NCI-H2196 treated with DMSO at 0.1 percent for 48 hours (cell line): ENCODE measurements around the gene EVX1.
A peak's percentile ranks its signal among the peaks of the same experiment; 100 is the strongest.

Experiments
- DNase-seq: peaks from one replicate; lab custom pipeline; 2025; ENCODE audit not compliant: unreplicated experiment; lab: John Stamatoyannopoulos, UW

The EVX1 gene

DNA sequence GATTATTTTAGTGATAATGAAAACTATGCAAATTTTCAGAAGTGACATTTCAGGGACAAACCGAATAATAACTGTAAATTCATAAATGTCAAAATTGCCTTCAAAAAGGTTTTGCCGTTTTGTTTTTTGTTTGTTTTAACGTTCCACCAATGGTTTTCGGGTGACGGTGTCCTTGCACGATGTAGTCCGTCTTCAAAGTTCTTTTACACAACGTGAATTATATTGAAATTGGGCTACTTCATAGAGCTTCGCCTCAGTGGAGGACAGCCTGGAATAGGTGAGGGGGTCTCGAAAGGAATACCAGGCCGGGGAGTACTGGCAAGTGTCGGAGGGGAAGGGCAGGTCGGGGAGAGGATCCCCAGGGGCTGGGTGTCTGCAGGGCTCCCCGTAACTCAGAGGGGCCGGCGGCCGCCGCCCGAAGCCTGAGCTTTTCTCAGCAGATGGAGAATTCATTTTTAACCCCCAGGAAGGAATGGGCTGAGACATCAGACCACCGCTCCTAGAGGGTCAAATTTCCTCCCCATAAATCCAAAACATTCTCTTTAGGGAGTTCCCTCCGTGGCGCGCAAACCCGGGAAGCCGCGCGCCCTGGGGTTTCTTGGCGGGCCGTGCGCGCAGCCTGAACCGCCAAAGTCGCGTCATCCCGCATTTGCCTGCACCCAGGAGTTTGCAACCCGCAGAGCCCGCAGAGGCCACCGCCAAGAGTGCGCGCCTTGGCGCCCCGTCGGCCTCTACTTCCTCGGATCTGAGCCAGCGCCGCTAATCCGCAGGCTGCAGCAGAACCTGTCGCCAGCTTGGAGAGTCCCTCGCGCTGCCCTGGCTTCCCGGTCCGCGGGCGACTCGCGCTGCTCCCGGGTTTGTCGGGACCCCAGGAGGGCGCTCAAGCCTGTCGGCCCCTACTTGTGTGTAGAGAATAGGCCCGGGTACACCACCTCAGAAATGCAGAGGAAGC, 17.3 kb upstream of the EVX1 start:
- DNase-seq = no peak

DNA sequence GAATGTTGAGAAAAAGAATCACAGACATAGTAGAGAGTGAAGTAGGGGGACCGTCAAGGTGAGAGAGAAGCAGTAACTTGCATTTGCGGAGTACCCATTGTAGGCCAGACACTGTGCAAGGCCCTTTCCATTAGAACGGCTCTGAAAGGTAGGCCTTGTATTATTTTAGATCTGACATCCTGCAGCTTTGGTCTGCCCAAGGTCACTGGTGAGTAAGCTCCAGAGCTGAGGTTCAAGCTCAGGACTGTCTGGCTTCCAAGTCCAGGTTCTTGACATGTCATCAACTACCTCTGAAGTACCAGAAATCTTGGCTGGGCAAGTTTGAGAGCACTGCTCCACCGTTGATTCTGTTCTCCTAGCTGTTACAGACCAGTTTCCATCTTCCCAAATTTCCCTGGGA, 13.2 kb upstream of the EVX1 start:
- DNase-seq = no peak

DNA sequence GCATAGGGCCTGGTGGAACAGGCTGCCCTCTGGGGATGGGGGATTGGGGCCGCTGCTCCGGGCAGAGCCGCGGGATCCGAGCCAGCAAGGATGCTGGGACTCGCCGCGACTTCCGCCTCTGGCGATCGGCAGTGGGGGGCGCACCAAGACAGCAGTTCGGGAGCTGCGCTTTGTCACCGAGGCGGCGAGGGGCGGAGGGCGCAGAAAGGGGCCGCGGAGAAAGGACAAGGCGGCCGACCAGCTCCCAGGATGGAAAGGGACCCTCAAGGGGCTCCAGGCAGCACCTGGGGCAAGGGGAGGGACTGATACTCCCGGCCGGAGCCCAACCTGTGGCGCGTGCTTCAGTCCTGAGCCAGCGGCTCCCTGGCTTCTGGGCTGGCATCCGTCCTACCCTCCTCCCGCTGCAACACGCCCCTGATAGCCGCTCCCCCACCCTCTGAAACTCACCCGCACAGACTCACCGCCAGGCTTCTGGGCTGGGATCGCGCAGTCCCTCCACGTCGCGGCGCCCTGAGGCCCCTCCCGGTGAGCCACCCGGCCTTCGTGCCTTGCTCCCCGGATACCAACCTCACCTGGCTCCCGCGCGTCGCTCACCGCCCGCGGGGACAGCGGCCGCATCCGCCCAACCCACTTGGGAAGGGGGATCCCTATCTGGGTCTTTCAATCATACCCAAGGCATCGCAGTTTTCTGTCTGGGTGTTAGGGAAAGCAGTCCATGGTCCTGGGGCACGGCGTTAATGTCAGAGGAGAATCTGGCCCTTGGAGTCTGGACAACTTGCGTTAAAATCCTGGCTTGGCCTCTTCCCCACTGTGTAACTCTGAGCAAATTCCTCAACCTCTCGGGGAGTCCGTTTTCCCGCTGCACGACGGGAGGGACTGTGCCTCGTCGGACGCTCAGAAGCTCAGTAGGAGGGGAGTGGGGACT, 7.0 kb upstream of the EVX1 start:
- peak; percentile 16 for DNase-seq

DNA sequence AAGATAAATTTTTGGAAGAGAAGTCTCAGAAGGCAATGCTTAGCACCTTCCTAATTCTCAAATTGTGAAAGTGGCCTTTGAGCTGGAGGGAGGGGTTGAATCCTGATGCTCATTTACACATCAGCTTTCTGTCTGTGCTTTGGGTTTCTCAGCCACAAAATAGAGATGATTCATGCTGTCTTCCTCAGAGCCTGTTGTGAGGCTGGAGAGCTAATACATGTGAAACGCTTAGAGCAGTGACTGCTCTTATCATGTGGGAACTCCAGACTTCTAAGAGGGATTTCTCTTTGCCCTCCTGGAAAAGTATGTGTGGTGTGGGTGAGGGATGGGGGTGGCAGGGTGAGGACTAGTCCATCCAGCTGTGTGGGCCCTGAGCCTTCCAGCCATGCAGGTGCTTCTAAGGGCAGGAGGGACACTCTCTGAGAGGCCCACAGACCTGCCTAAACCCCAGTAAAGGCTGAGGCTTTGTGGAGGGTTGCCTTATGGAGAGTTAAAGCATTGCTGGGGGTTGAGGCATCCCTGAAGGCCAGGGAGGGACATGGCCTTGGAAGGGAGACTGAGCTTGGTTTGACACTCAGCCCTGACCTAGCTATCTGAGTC, 4.8 kb upstream of the EVX1 start:
- DNase-seq = no peak

DNA sequence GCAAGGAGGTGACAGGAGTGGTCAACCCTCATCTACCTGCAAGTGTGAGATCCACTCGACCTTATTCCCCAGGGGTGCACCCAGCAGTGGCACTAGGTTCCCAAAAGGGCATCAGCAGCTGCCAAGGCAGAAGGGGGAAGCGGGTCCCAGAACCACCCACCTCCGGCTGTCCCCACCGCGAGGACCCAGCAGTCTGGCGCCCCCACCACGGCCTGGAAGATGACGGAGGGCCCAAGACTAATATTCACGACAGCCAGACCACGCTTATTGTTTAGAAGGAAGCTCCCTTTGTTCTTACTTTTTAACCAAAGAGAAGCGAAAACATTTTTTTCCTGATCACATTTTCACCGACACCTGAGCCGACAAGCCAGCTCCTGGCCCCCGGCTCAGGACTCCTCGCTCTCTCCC, 3.6 kb upstream of the EVX1 start:
- no peak for DNase-seq

DNA sequence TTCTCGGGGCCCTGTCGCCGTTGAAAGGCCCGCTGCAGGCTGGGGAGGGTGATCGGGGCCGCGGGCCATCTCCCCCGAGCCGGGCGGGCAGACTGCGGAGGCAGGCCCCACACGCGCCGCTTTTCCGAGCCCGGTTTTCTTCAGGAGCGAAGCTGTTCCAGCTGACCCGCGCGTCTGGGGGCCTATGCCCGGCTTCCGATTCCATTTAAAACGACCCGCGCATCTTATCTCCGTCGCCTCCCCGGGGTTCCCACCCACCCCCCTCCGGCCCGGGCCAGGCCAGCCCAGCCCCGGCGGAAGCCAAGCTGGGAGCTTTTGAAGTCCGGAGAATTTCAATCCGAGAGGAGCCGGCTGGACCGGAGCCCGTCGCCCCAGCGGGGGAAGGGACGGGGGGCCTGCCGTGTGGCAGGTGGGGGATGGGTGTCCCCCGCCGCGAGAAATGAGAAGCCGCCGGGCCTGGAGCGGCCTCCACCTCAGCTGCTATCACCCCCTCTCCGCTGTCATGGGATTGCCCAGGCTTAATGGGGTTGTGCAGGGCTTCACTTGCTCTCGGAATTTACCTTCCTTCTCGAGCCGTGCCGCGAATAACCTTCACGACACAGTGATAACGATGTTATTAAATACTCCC, 3.1 kb upstream of the EVX1 start:
- DNase-seq = no peak

DNA sequence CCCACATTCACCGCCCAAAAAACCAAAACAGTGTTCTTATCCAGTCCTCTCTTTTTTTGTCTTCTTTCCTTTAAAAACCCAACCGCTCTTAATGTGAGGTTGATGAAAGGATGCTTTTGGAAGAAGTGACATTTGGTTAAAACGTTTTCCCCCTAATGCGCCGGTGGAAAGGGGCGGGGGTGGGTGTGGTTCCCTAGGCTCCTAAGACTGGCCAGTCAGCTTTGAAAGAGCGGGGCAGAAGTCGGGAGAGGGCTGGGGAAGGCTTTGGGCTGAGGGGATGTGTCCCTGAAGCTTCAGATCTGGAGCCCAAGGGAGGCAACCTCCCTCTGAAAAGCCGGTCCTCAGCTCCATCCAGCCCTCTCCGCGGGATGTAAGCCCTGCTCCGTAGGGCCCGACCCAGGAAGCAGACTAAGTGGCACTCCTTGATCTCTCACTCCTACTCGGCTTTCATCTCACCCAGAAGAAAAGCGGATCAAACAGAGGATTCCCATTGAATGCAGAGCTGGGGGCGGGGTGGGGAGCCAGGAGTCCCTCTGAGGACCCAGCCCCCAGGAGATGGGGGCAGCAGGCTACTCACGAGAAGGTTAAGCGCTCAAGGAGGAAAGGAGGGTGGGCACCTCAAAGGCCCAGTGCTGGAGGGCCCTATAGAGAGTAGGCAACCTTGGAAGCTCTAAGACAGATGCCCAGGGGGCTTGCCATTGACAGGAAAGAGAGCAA, 2.4 kb upstream of the EVX1 start:
- DNase-seq = no peak

DNA sequence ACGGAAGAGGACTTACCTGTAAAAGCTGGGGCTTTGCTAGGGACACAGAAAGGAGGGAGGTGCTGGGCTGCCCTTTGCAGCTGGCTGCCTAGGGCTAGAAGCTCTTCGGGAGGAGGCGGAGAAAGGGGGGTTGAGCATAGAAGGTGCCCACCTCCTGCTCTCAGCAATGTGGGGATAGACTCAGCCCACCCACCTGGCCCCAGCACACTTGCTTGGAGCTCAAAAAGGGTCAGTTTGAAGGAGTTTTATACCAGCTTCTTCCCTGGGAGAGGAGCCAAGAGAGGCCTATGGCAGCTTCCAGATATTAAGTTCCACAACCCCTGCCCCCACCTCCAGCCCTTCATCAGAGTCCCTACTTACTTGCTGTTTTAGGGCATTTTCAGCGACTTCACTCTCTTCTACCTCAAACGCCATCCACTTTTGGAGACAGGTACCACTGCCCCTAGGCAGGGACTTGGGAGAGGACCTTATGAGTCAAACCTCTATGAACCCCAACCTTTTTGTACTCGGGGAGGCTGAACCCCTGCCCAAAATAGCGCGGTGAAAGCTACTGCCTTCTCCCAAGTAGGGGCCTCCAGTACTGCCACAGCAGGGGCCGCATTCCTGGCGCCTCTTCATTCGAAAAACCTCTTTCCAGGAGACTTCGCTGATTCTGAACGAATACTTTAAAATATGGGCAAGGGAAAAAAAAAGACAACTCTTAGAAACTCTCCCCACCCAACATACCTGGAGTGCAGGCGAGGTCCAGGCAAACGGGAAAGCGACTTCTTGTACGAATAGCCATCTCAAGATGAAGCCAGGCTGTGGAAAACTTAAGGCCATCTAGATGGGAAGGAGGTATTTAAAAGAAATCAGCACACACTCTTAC, 1.2 kb upstream of the EVX1 start:
- no peak for DNase-seq

DNA sequence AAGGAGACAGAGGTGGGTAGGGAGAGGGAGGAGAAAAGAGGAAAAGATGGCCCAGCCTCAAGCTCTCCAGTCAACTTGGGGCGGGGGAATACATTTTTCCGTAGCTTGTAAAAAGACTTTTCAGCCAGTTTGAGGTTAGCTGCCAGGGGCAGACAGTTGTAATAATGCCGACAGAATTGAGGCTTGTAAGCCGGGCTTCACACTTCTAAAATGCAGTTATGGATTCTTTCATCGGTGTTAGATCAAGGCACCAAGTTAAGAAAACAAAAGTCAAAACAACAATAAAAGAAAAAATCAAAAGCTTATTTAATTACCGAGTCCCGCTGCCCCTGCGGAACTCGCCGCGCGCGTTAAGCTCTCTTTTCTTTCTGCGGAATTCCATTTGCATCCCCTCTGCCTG, 448 bp upstream of the EVX1 start:
- no peak for DNase-seq

DNA sequence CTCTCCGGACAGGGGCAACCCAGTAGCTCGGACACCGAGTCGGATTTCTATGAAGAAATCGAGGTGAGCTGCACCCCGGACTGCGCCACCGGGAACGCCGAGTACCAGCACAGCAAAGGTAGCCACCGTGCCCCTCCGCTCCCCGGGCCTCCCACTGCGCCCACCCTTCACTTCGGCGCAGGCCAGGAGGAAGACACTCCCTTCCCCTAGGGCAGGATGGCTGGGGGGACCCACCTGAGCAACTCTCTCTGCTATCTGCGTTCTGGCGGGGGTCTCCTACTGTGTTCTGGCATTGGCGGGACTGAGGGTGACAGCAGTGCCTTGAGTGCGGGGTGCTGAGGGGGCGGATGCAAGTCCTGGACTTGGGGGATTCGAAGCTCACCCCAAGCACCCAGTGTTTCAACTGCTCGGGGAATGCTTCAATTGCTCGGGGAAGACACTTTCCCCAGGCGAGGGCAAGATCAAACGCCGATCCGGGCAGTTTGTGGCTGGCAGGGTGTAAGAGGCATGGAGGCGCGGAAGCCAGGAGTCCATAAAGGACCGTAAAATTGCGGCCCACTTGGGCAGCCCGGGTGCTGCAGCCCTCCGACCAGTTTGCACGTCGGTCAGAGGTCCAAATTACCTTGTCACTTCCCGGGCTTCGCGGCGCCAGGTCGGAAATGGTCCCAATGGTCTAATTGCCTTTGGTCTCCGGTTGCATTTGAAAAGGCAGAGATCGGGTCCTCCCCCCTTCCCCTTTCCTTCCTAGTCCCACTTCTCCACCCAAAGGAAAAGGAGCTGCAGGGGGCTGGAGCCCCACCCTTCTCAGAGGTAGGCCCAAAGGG, 950 bp downstream of the EVX1 start:
- no peak for DNase-seq

DNA sequence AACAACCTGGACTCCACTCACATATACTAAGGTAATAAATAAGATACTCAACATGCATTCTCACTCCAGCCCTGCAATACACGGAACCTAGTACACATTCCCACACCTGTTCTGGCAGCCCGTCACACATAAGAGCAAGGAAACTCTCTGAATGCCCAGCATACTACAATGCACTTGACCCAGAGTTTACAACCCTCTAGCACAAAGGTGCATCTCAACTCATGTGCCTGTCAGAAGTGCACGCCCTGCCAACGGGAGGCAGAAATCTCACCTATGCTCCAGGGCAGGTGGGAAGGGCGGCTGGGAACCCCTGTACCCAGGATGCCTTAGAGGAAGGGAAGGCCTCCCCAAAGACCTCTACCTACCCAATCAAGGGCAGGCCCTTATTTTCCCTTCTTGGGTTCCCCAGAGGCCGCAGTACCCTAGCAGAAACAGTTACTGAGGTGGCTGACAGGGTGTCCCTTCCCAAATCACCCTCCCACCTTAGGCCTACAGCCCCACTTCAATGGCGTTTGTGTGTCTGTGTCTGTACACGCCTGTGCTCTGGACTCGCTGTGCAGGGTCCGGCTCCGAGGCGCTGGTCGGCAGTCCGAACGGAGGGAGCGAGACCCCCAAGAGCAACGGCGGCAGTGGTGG, 2.0 kb downstream of the EVX1 start:
- no peak for DNase-seq

DNA sequence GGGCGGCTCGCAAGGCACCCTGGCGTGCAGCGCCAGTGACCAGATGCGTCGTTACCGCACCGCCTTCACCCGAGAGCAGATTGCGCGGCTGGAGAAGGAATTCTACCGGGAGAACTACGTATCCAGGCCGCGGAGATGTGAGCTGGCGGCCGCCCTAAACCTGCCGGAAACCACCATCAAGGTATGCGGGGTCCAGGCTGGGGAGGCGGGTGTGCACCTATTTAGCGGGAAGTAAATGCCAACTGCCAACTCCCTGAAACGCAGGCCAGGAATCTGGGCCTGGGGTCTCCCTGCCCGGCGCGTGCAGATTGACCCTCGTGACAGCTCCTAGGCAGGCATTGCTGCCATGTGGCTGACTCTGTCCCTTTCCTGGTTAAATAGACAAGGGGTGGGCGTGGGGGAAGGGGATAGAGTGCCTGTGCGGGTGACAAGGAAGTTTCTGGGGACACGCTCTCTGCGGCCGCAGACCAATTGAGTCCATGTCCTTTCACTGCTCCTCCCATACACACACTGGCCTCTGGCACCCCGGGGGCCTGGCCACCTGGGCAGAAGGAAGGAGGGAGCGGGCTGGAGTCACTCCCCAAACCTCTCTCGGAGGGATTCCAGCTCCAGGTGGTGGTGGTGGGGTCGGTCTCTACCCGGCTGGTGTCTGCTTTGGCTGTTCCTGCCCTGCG, 2.7 kb downstream of the EVX1 start:
- no peak for DNase-seq

DNA sequence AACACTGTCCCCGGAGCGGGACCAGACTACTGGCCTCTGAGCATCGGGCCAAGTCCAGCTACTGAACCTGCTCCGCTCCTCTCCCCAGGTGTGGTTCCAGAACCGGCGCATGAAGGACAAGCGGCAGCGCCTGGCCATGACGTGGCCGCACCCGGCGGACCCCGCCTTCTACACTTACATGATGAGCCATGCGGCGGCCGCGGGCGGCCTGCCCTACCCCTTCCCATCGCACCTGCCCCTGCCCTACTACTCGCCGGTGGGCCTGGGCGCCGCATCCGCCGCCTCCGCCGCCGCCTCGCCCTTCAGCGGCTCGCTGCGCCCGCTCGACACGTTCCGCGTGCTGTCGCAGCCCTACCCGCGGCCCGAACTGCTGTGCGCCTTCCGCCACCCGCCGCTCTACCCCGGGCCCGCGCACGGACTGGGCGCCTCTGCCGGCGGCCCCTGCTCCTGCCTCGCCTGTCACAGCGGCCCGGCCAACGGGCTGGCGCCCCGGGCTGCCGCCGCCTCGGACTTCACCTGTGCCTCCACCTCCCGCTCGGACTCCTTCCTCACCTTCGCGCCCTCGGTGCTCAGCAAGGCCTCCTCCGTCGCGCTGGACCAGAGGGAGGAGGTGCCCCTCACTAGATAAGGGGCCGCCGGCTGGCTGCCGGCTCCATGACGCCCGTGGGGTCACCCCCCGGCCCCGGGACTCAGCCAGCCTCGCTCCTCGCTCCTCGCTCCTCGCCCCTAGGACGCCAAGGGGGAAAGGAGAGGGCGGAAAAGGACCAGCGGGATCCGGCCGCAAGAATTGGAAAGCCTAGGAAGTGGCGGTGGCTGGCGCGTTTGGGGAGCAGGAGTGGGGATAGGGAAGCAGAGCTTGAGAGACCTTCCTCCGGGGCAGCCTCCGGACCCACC, 3.4 kb downstream of the EVX1 start:
- DNase-seq = no peak

DNA sequence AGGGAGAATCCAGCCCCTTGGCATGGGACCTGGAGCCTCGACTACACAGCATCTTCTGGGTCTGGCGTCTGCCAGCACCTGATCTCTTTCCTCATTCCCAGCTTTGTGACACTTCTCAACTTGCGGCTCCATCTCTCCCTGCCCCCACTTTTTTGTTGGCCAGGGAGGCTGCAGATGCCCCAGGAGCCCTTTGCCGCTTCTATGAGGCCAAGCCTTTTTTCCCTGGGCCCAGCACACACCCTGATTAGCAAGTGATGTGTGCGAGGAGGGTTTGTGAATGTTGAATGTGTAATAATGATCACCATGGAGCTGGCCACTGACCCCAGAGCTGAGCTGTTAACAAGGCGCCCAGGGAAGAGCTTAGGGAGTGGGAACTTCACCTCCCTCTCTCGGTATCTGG, 4.4 kb downstream of the EVX1 start:
- no peak for DNase-seq

DNA sequence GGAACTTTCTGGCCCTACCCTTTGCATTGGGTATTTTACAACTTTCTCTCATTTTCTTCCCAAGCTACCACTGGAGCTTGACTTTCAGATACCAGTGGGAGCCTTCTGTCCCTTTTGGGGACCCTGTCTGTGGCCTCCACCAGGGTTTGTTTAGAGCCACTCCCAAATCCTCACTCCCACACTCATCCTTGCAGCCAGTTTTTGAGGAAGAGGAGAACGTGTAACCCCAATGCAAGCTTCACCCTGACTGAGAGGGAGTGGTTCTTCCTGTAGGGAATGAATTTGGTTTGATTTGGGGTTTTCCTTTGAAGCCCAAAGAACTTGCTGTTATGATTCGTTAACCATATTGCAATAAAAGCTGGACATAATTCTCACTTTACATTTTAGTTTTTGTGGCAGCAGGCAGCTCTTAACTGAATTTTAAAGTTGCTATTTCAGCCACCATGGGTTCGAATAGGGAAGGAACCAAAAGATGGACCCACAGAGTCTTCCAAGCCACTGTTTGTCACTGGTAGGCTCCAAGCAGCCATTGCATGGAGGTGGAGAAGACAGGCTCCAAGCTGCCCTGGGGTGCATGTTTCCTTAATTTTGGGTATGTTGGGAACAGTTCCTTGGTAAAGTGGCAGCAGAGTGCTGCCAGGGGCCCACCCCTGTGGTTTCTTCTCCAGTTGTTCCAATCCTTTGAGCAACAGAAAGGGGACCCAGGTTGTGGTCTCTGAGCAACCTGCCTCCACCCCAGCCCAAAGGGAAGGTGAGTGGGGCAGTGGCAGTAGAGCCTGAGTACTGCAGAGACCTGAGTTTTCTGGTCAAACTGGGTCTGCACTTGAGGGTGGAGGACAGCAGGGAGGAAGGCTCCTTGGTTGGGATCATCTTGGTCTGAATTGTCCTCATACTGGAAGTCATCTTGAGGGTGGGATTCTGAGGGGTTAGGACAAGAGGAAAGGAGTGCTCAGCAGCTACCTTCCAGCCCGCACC, 5.1 kb downstream of the EVX1 start:
- DNase-seq = no peak
